ENCODE results near the gene OTOP2.
"Not testable (repeated sequence)": the region's sequence is repeated elsewhere in the genome, so short reads cannot be mapped to it uniquely, and the experiment has no call there.

OTOP2 gene

DNA sequence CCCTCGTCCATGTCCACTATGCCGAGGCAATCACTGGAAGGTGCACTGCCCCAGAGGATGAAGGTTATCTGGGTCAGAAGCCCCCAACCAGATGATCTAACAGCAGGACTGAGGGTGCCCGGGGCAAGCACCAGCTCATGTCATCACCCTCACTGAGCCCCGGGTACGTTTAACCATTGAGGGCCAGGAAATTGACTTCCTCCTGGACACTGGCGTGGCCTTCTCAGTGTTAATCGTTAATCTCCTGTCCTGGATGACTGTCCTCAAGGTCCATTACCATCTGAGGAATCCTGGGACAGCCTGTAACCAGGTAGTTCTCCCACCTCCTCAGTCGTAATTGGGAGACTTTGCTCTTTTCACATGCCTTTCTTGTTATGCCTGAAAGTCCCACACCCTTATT is 12.7 kb upstream of the OTOP2 start:
- H3K4me3 Mint-ChIP-seq; H3K27ac Mint-ChIP-seq; DNase-seq; ATAC-seq (replicated peaks); H3K36me3 Mint-ChIP-seq; H3K4me1 Mint-ChIP-seq; H3K9me3 Mint-ChIP-seq: not testable (repeated sequence)
- peaks cover 14 to 29% of the 10 kb centered on the region in 2 donors for H3K27me3 Mint-ChIP-seq

DNA sequence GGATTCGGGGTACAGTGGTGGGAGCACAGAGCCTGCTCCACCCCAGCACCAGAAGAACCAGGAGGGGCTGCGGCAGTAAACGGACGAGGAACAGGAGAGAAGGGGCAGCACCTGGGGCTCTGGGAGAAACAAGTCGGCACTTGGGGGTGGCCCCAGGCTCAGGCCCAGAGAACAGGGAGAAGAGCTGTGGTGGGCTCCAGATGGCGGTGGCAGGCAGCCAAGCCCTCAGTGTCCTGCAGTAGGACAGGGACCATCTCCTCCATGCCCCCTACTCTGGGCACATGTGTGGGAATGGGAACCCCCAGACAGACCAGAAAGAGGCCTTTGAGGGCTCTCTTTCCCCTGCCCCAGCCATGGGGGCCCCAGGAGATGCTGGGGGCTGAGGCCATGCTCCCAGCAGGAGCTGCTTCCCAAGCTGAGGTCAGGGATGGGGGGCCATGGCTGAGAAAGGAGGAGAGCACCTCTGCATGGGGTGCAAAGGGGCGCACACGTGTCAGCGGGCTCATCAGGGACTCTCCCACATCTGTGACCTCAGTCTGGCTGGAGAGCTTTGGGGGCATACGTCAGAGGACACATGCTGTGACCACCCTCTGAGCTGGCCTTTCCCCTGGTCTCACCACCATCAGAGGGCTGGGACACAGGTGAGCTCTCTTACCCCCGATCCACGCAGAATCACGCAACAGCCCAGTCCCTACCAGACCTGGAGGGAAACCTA is 7.8 kb upstream of the OTOP2 start:
- Mint-ChIP-seq H3K4me1 (no peaks in the 10 kb centered on the region), H3K9me3 (peaks cover 0 to 2% of the 10 kb centered on the region in 2 donors), H3K27me3 (peaks cover 37 to 49% of the 10 kb centered on the region in 2 donors), H3K27ac (no peak overlapping the region), H3K4me3 (no peak overlapping the region), H3K36me3 (no peaks in the 10 kb centered on the region)
- DNase-seq (no peak), ATAC-seq (replicated peaks) (no peak)

DNA sequence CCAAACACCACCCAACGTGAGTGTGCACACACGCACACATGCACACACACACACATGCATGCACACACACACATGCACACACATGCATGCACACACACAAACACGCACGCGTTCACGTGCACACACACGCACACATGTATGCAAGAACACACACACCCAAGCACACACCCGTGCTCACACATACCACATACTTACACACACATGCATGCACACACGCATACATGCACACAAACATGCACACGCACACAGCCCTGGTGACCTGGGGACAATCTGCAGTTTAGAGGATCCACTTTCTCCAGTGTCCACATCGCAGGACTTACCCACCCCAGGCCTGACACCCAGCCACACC is 7.2 kb upstream of the OTOP2 start:
- DNase-seq (no peak), ATAC-seq (replicated peaks) (no peak)
- peaks cover 42 to 54% of the 10 kb centered on the region in 2 donors for H3K27me3 Mint-ChIP-seq
- no peak overlapping the region for H3K4me3 Mint-ChIP-seq
- no peaks in the 10 kb centered on the region for H3K4me1 Mint-ChIP-seq
- no peak overlapping the region for H3K27ac Mint-ChIP-seq
- H3K36me3 Mint-ChIP-seq = no peaks in the 10 kb centered on the region
- H3K9me3 Mint-ChIP-seq = peaks cover 0 to 2% of the 10 kb centered on the region in 2 donors

DNA sequence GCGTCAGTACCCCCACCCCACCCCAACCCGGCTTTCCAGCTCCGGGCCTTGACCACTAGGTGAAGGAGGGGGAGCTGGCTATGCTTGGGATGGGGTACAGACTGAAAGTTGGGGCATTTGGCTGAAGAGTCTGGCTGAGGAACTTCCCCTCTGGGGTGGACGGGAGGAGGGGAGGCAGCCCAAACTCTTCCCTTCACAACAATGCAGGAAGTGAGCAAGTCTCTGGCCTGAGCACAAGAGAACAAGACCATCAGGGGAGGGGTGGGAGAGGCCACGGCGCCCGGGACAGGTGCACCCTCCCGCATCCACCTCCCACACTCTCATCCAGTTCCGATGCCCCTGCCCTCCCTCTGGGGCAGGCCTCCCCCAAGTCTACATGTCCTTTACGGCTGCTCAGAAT is 6.6 kb upstream of the OTOP2 start:
- peaks cover 0 to 2% of the 10 kb centered on the region in 2 donors for H3K4me1 Mint-ChIP-seq
- DNase-seq = no peak
- no peaks in the 10 kb centered on the region for H3K36me3 Mint-ChIP-seq
- no peak overlapping the region for H3K4me3 Mint-ChIP-seq
- H3K9me3 Mint-ChIP-seq = peaks cover 0 to 2% of the 10 kb centered on the region in 2 donors
- no peak overlapping the region for H3K27ac Mint-ChIP-seq
- peaks cover 48 to 60% of the 10 kb centered on the region in 2 donors for H3K27me3 Mint-ChIP-seq
- no peak for ATAC-seq (replicated peaks)

DNA sequence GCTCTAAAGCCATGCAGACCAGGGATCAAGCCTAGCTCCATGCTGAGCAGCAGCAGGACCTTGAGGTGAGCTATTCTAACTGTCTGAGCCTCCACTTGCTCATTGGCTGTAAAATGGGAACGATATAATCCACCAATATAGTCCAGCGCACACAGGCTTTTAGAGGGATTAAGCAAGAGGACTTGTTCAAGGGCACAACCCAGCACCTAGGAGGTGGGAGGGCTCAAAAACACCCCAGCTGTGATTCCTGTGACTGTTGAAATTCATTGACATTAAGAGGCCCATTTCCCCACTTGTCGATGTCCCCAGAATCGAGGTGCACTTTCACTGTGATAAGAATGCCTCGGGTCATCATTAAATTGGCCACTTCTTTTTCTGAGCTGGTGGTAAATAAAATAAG is 5.2 kb upstream of the OTOP2 start:
- H3K27ac Mint-ChIP-seq = no peak overlapping the region
- ATAC-seq (replicated peaks) = no peak
- H3K4me3 Mint-ChIP-seq = no peak overlapping the region
- no peak for DNase-seq
- peaks cover 4 to 17% of the 10 kb centered on the region in 2 donors for H3K4me1 Mint-ChIP-seq
- H3K36me3 Mint-ChIP-seq = no peaks in the 10 kb centered on the region
- H3K27me3 Mint-ChIP-seq = peaks cover 53 to 63% of the 10 kb centered on the region in 2 donors
- H3K9me3 Mint-ChIP-seq = no peaks in the 10 kb centered on the region

DNA sequence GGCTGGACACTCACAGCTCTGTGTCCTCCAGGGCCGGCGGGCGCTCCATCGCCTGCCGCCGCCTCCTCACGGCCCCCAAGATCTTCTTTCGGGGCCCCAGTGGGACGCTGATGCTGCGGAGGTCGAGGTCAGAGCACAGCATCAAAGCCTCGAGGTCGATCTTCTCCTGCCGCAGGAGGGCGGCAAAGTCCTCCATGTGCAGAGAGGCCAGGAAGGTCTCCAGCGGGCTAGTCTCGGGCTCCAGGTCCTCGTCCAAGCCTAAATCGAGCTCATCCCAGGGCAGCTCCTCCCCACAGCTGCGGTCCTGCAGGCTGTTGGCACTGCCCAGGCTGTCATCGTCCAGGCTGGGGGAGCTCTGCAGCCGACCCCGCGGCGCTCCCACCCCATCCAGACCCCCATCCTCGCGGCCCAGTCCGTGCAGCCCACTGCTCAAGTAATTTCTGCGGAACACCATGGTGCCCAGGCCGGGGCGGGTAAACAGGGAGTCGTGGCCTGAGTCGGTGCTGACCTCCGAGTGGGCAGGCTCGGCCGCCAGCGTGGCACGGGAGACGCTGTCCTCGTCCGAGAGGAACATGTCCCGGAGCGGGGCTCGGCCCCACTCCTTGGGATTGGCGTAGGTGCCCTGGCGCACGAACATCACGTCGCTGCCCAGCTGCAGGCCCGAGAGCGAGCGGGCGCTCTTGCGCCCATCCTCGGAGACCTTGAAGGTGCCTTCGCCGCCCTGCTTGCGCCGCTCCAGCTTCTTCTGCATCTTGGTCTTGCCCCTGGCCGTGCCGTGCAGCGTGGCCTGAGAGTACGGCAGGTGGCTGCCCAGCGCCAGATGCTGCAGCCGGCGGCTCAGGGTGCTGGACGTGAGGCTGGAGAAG is 4.4 kb upstream of the OTOP2 start:
- DNase-seq = no peak

DNA sequence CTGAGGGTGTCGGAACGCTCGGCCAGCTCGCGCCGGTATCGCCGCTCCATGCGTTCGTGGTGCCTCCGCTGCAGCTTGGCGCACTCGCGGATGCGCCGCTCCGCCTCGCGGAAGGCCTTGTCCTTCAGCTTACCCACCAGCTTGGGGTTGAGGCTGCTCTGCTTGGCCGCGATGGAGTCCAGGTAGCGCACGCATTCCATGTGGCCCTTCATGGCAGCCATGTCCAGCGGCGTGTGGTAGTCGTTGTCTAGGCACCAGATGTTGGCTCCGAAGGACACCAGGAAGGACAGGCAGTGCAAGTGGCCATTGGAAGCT is 3.8 kb upstream of the OTOP2 start:
- no peaks in the 10 kb centered on the region for H3K9me3 Mint-ChIP-seq
- ATAC-seq (replicated peaks) (no peak), DNase-seq (no peak)
- peaks cover 12 to 26% of the 10 kb centered on the region in 2 donors for H3K4me1 Mint-ChIP-seq
- no peak overlapping the region for H3K27ac Mint-ChIP-seq
- H3K36me3 Mint-ChIP-seq = no peaks in the 10 kb centered on the region
- H3K27me3 Mint-ChIP-seq = peaks cover 59 to 73% of the 10 kb centered on the region in 2 donors
- no peak overlapping the region for H3K4me3 Mint-ChIP-seq

More for the DNA sequence above, 4.4 kb upstream of the OTOP2 start:
- H3K27ac Mint-ChIP-seq = no peak overlapping the region
- peaks cover 59 to 67% of the 10 kb centered on the region in 2 donors for H3K27me3 Mint-ChIP-seq
- no peaks in the 10 kb centered on the region for H3K36me3 Mint-ChIP-seq
- no peaks in the 10 kb centered on the region for H3K9me3 Mint-ChIP-seq
- H3K4me1 Mint-ChIP-seq = peaks cover 9 to 25% of the 10 kb centered on the region in 2 donors
- H3K4me3 Mint-ChIP-seq = no peak overlapping the region
- peak in 1 of 2 donors; percentile 31 for ATAC-seq (replicated peaks)

DNA sequence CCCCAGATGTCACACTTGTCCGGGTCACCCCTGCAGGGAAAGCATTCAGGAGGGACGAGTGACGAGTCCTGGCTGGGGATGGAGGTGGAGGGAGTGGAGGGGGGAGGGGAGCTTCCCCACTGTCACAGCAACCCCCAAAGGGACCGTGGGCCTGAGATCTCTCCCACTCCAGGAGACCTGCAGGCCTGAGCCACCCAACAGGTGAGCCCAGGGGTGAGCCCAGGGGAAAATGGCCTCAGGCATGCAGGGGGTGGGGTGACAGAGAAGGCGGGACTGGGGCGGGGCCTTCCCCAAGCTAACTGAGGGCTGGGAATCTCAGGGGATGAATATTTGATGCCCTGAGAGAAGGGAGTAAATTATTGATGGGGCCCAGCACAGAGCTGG is 3.4 kb upstream of the OTOP2 start:
- DNase-seq (no peak), ATAC-seq (replicated peaks) (no peak)
- H3K4me1 Mint-ChIP-seq = peaks cover 12 to 26% of the 10 kb centered on the region in 2 donors
- no peak overlapping the region for H3K4me3 Mint-ChIP-seq
- H3K36me3 Mint-ChIP-seq = no peaks in the 10 kb centered on the region
- no peaks in the 10 kb centered on the region for H3K9me3 Mint-ChIP-seq
- H3K27me3 Mint-ChIP-seq = peaks cover 63 to 76% of the 10 kb centered on the region in 2 donors
- H3K27ac Mint-ChIP-seq = no peak overlapping the region

DNA sequence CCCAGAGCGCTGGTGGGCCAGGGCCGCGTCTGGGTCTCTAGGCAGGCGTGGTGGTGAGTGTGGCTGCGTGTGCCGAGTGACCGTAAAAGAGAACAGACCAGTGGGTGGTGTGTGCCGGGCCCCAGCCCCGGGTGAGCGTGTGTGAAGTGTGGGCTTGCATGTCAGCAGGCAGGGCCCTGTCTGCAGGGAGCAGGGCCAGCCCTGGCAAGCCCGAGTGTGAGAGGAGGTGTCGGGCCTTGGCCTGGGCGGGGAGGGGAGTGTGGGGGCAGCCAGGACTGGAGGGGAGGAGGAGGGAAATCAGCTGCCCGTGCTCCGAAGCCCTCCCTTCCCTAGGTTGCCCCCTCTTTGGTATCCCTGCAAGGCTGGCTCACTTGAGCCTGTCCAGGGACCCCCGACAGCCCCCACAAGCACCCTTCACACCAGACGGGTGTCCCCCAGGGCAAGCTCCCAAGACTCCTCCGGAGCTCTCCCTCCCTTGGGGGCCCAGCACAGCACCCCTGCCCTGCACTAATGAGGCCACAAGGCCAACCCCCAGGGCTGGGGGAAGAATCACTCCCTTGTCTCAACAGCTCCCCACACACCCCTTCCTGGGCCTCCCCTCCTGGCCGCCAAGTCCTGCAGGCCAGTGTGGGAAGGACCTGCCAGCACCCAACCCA is 2.9 kb upstream of the OTOP2 start:
- H3K9me3 Mint-ChIP-seq = no peaks in the 10 kb centered on the region
- no peak overlapping the region for H3K4me3 Mint-ChIP-seq
- peaks cover 62 to 77% of the 10 kb centered on the region in 2 donors for H3K27me3 Mint-ChIP-seq
- no peak overlapping the region for H3K27ac Mint-ChIP-seq
- ATAC-seq (replicated peaks) = no peak
- H3K36me3 Mint-ChIP-seq = no peaks in the 10 kb centered on the region
- DNase-seq = no peak
- peaks cover 12 to 26% of the 10 kb centered on the region in 2 donors for H3K4me1 Mint-ChIP-seq

DNA sequence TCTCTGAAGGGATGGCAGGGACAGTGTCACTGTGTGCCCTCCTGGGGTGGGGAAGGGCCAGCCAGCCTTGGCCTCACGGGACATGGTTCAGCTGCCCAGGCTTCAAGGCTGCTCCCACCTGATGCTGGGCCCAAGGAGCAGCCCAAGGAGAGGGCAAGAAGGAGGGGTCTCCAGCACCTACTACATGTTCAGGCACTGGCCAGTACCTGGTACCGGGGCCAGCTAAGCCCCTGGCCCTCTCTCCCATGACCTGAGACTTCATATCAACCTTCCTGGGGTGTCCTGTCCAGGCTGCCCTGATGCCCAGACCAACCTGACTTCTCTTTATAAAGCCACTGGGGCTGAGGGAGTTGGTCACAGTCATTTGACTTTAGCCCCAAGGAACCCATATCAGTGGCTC is 2.3 kb upstream of the OTOP2 start:
- H3K27ac Mint-ChIP-seq = no peak overlapping the region
- no peak overlapping the region for H3K4me3 Mint-ChIP-seq
- ATAC-seq (replicated peaks) (no peak), DNase-seq (no peak)
- no peaks in the 10 kb centered on the region for H3K9me3 Mint-ChIP-seq
- peaks cover 12 to 26% of the 10 kb centered on the region in 2 donors for H3K4me1 Mint-ChIP-seq
- peaks cover 60 to 78% of the 10 kb centered on the region in 2 donors for H3K27me3 Mint-ChIP-seq
- no peaks in the 10 kb centered on the region for H3K36me3 Mint-ChIP-seq

DNA sequence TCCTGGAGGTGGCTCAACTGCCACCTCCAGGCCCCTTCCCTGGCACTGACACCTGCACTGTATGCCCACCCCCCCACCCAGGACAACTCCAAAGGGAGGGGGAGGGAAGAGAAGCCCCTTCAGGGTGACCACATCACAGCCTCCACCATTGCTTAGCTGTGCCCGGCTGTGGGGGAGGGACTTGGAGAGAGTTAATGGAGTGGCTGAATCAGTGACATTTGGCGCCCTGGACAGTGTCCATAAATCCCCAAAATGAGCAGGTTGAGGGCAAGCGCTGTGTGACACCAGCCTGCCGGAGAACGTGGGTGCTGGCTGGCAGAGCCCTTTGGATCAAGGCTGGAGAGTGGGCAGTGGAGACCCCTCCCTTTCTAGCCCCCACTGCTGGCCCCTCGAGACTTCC is 1.9 kb upstream of the OTOP2 start:
- Mint-ChIP-seq H3K36me3 (no peaks in the 10 kb centered on the region), H3K4me1 (peaks cover 12 to 26% of the 10 kb centered on the region in 2 donors), H3K4me3 (no peak overlapping the region), H3K9me3 (no peaks in the 10 kb centered on the region), H3K27me3 (peaks cover 58 to 75% of the 10 kb centered on the region in 2 donors), H3K27ac (no peak overlapping the region)
- ATAC-seq (replicated peaks) = no peak
- no peak for DNase-seq

DNA sequence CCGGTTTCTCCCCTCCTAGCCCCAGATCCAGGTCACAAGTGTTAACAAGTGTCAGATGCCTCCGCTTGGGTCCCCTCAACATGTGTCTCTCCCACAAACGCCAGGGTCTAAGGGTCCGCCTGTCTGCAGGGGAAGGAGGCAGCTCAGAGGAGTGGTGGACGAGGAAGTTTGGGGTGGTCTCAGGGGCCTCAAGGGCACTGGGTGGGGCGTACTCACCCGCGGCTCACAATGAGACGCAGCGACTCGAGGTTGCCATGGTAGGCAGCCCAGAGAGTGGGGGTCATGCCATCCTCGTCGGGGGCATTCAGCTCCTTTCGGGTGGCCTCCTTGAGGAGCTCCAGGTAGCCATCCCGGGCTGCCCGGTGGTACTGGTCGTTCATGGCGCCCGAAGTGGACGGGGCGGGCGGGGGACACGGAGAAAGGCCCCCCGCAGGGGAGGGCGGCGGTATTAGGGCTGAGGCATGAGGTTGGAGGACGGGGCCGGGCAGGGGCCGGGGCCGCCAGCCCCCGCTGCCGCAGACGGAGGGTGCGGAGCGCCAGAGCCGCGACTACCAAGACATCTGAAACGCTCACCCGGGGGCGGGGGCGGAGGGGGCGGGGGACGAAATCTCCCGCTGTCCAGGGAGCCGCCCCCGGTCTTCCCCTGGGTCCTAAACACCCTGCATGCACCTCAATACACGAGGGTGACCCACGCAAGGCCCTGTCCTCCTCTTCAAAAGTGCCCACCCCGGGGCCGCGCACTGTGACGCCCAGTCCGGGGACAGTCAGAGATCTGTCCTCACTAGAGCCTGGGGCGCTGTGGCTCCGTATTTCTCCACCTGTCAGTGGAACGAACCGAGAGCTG is 1.2 kb upstream of the OTOP2 start, which contains the start of gene USH1G:
Gene USH1G, minus strand, starts transcription at position 562 of the 844 bp plus-strand sequence. Its CDS starts 182 bp downstream, at position 380.
- ATAC-seq (replicated peaks) (peak; percentile 50 to 53), DNase-seq (no peak)
- H3K9me3 Mint-ChIP-seq = no peaks in the 10 kb centered on the region
- H3K4me1 Mint-ChIP-seq = peaks cover 12 to 26% of the 10 kb centered on the region in 2 donors
- H3K4me3 Mint-ChIP-seq = peak within 1 kb of the TSS; percentile 55 to 63
- peaks cover 64 to 75% of the 10 kb centered on the region in 2 donors for H3K27me3 Mint-ChIP-seq
- no peaks in the 10 kb centered on the region for H3K36me3 Mint-ChIP-seq
- H3K27ac Mint-ChIP-seq = peak within 1 kb of the TSS; percentile 22

DNA sequence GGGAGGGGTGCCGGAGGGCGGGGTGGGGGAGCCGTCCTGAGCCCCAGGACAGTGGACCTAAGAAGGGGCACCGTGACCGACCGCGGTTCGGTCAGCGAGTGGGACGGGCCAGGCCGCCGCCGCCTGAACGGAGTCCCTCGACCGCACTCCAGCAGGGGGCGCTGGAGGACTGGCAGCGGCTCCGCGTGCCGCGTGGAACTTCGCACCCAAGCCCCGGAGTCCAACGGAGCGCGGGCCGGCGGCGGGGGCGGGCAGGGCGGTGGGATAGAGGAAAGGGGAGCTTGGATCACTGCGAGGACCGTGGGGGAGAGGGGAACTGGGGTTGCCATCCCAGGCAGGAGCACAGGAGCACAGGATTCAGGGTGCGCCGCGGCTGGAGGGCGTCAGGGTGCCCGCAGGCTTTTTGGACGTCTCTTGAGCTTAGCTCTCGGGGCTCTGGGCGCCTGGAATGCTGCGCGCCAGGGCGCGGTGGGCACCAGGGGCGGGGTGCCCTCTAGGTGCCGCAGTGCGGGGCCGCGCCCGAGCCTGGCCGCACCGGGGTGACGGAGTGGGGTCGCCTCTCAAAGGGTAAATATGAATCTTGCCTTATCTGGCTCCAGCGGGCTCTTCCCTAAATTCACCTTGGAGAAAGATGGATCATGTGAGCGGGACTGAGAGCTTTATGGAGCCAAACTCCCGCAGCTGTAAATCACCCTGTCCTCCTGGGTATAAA is 379 bp upstream of the OTOP2 start:
- Mint-ChIP-seq H3K27ac (no peak overlapping the region), H3K36me3 (no peaks in the 10 kb centered on the region), H3K27me3 (peaks cover 65 to 75% of the 10 kb centered on the region in 2 donors), H3K4me3 (peak overlapping the region in 1 of 2 donors; percentile 14), H3K4me1 (peaks cover 12 to 26% of the 10 kb centered on the region in 2 donors), H3K9me3 (no peaks in the 10 kb centered on the region)
- DNase-seq (peak; percentile 44), ATAC-seq (replicated peaks) (peak; percentile 63 to 67)
